OCI-M1 (cell line): ENCODE measurements around the gene SELENBP1.
"Not testable (repeated sequence)": the region's sequence is repeated elsewhere in the genome, so short reads cannot be mapped to it uniquely, and the experiment has no call there.

ENCODE experiments used
- DNase-seq: peaks from one replicate; lab custom pipeline; 2025; lab: John Stamatoyannopoulos, UW

SELENBP1 gene

DNA sequence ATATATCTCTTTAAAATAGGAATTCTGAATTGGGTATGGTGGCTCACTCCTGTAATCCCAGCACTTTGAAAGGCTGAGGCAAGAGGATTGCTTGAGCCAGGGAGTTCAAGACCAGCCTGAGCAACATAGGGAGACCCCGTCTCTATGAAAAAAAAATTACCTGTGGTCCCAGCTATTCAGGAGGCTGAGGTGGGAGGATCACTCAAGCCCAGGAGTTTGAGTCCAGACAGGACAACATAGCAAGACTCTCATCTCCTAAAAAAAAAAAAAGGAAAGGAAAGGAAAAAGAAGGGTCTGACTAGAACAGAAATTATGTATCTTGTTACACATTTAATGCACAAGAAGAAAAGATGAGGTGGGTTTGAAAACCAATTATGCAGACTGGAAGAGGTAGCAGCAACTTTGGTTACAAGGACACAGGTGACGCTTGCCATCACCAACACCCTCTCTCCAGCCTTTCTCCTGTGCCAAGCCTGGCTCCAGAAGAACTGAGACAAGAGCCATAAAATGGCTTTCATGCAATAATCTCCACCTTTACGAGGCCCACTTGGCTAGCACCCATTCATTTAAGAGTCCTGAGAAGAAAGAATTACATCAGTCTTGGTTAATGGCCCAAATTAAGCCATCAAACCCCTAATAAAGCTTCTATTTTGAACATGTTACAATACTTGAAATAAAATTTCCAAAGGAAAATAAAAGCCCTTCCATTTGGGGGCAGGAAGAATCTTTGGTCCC is 4.8 kb upstream of the SELENBP1 start:
- no peak for DNase-seq

DNA sequence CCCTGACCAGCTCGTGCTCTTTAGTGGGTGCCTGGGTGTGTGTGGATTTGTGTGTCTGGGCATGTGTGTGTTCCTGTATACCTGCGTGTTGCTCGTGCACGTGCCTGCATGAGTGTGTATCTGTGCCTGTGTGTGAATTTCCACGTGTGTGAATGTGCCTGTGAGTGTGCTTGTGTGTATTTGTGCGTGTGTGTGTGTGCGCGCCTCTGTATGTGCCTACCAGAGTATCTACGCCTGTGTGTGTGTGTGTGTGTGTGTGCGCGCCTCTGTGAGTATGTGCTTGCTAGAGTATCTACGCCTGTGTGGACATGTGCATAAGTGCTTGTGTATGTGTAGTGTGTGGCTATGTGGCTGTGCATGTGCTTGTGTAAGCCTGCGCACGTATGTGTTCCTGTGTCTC is 691 bp upstream of the SELENBP1 start:
- DNase-seq = no peak

DNA sequence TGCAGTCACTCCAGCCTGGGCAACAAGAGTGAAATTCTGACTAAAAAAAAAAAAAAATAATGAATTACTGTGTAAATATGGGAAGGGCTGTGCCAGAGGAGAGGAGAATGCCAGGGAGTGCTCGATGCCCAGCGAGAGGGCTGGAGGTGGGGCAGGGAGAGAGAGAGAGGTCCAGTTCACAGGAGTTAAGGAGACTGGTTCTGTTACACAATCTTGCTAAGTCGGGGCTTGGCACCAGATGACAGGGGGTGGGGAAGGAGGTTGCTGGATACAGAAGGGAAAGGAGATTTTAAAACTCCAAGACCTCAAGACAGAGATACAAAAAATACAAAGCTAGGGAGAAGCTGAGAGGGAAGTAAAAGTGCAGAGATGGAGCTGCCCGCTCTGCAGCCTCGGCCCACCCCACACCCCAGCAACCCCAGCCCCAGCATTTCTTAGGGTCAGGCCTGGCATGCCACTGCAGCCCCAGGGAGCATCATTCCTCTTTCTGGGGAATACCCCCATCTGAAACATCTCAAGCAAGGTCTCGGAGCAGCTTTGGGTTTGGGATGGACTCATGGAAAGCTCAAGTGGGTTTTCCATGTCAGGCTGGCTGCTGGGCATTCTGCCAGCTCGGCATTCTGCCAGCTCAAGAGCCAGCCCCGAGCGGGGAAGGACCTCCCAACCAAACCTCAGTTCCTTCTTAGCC is 991 bp downstream of the SELENBP1 start:
- peak; percentile 59 for DNase-seq

DNA sequence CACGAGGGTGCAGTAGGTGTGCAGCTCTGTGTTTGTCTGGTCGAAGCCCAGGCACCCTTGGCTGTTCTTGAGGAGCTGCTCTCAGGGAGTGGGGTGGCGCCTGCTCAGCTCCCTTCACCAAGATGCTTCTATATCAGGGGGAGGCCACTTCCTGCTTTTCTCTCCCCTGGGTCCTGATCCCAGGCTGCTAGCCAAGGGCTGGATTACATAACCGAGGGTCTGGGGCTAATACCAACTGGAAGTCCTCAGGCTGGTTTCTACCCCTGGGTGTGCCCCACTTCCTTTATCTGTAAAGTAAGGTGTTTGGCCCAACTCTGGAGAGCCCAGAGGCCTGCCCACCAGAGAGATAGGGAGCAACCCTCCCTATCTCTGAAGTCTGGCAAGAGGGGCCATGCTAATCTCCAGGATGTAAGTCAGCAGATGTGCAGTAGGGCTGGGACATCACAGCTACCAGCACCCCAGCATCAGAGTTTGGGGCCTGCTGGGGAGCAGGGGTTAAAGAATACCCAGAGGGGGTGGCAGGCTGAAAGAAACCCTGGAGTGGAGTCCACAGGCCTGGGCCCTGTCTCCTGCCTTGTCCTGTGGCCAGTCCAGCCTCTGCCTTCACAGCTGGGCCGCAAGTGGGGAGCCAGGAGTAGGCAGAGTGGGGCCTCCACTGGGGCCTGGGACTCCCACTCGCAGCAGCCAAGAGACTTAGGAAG is 2.1 kb downstream of the SELENBP1 start:
- DNase-seq = peak; percentile 74

DNA sequence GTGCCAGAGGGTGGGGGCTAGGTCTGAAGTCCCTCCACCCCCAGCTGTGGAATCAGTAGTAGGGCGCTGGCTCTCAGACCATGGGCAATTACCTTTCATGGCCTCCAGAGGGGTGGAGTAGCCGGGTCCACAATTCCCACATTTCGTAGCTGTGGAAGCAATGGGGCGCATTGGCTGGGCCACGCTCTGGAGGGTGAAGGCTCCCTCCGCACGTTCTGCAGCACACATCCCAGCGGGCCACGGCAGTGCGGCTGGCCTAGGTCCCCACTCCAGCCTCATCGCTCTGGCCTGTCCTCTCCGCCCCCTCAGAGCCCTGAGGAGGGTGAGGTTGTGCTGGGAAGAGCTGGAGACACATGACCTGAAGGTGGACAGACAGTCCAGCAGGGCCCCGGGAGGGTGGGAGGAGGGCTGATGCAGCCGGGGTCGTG is 2.9 kb downstream of the SELENBP1 start:
- no peak for DNase-seq

DNA sequence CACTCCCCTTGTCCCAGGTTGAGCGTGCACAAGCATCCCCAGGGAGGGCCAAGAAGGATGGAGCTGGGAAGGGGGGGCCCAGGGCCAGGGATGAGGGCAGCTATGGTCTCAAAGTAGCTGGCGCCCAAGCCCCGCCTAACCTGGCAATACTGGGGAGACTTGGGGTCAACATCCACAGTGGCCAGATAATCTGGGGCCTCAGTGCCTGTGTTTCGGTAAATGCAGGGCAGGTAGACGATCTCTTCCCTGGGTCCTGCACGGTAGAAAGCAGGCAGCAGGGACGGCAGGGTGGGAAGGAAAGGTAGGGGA is 3.2 kb downstream of the SELENBP1 start:
- DNase-seq = no peak

DNA sequence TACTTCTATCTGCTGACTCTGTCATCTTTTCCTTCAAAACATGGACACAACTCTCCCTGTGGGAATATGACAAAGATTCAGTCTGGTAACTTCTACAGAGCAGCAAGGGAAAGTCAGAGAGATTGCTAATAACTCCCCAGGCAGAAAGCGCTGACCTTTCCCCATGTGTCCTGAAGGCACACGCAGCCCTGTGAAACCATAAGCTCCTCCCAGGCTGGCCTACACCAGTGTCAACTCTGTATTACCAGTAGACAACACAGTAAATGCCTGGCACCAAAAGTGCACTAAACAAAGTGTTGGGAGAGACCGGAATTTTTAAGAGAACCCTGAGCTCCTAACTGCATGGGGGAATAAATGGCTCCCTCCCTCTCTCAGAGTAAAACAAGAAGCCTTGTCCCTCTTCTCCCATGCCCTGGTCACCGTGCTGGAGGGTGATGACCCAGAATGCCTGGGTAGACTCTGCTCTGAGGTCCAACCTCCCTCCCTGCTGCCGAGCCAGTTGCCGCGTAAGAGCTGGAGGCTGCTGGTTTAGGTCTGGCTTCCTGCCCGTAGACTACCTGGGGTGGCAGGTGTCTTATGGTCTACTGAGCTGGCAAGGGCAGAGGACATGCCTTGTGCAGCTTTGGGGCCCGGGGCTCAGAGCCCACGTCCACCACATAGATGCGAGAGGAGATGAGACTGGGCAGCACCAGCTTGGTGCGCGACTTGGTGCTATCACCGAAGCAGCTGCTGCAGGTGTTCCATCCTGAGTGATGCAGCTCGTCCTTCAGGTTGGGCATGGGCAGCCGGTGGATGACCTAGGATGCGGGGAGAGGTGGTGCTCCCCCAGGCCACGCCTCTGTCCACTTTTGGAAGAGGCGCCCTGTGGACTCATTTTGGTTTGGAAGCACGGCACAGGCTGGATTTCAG is 3.9 kb downstream of the SELENBP1 start:
- DNase-seq = no peak

DNA sequence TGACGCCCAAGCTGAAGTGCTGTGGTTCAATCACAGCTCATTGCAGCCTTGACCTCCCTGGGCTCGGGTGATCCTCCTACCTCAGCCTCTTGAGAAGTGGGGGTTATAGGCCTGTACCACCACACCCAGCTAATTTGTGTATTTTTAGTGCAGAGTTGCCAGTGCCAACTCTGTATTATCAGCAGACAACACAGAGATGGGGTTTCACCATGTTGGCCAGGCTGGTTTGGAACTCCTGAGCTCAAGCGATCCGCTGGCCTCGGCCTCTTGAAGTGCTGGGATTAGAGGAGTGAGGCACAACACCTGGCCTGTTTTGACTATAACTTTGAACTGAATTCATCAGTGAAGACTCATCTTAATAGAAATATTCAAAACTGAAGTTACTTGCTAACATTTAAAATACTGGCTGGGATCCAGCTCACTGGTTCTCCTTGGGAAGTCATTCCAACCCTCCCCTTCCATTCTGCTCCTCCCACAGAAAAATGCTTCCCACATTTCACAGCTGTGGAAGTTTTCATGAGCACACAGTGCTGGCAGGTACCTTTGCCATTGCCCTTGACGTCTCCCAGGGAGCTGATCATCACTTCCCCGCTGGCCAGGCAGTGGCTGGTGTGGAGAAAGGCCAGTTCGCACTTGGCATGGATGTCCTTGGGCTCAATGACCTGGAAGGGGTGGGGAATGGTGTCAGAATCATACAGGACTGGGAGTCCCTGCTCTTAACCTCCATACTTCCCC is 4.7 kb downstream of the SELENBP1 start:
- no peak for DNase-seq

DNA sequence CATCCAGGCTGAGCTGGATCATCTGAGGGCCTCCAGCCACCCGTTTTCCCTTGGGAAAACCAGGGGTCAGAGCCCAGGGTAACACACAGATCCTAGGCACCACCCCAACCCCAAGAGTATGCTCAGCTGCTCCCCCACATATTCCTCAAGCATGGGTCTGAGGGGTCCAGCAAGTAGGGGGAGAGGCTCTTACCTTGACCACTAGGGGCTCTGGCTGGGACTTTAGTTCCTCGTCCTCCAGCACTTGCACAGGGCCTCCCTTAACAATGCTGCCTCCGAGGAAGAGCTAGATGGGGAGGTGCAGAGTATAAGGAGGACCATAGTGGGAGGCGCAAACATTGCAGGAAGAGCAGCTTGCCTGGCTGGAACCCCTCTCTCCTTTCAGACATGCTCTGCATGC is 7.5 kb downstream of the SELENBP1 start:
- no peak for DNase-seq

DNA sequence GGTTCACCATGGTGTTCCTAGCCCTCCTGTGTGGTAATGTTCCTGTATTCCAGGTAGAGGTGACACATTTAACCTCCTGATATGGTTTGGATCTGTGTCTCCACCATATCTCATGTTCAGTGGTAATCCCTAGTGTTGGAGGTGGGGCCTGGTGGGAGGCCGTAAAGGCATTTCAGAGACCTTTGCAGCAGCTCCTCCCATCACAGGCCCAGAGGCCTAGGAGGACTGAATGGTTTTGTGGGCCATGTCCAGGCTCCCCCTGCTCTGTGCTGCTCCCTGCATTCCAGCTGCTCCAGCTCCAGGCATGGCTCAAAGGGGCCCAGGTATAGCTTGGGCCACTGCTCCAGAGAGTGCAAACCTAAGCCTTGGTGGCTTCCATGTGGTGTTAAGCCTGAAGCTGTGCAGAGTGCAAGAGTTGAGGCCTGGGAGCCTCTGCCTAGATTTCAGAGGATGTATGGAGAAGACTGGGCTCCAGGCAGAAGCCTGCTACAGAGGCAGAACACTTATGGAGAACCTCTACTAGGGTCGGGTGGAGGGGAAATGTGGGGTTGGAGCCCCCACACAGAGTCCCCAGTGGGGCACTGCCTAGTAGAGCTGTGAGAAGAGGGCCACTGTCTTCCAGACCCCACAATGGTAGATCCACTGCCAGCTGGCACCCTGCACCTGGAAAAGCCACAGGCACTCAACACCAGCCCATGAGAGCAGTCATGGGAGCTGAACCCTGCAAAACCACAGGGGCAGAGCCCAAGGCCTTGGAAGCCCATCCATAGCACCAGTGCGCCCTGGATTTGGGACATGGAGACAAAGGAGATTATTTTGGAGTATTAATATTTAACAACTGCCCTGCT is 10.0 kb downstream of the SELENBP1 start:
- DNase-seq = no peak

DNA sequence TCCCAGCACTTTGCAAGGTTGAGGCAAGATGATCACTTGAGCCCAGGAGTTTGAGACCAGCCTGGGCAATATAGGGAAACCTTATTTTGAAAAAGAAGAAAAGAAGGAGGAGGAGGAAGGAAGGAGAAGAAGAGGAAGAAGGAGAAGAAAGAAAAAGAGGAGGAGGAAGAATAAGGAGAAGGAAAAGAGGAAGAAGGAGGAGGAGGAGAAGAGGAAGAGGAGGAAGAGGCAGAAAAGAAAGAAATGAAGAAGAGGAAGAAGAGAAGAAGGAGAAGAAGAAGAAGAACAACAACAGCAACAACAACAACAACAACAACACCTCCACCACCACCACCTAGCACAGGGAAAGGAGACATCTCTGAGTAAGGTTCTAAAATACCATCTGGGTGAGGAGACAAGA is 10.6 kb downstream of the SELENBP1 start:
- DNase-seq = no peak

DNA sequence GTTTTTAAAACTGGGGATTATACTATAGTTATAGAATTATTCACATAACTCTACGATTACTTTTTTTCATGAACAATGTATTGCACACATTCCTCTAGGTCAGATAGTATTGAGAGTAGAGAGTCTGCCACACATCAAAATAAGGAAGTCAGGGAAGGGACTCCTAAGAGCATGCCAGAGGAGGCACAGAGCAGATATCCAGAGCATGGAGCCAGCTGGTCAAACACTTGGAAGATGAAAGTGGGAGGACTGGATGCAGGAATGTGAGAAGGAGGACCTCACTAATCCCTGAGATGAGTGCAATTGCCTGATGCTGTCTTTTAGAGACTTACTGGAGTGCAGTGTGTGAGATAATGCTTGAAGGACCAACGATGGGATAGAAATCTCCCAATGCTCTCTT is 15.8 kb downstream of the SELENBP1 start:
- DNase-seq = no peak

DNA sequence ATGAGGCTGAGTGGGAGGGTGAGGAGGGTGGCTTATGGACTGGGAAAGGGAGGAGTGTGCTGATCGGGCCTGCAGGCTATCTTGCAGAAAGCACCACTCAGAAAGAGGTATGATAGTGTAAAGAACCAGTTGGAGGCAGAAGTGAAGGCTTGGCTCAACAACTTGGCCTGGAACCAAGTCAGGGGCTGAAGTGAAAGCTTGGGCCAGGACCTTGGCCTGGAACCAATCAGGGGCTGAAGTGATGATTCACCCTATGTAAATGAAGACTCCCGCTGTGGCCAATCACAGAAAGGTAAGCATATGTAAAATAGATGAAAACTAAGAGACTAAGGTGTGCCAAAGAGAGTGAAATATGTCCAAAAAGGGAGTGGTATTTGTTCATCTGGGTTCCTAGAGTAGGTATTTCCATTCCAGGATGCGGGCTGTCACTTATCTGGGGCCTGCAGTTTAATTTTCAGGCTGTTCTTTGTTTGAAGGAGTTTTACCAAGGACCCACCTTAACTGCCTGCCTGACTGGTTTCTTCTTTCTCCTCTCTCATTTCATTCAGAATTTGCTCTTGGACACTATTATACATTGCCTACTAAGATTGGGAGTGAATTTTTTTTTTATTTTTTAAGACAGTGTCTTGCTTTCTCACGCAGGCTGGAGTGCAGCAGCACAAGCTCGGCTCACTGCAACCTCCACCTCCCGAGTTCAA is 20.3 kb downstream of the SELENBP1 start:
- peak; percentile 80 for DNase-seq

DNA sequence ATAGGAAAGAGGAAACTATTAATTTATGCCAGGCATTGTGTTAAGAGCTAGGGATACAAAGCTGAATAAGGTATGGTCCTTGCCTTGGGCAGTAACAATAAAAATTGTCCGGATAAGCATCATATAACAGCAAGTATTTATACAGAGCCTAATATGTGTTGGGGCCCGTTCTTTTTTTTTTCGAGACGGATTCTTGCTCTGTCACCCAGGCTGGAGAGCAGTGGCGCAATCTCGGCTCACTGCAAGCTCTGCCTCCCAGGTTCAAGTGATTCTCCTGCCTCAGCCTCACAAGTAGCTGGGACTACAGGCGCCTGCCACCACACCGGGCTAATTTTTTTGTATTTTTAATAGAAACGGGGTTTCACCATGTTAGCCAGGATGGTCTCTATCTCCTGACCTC is 22.2 kb downstream of the SELENBP1 start:
- DNase-seq = not testable (repeated sequence)

DNA sequence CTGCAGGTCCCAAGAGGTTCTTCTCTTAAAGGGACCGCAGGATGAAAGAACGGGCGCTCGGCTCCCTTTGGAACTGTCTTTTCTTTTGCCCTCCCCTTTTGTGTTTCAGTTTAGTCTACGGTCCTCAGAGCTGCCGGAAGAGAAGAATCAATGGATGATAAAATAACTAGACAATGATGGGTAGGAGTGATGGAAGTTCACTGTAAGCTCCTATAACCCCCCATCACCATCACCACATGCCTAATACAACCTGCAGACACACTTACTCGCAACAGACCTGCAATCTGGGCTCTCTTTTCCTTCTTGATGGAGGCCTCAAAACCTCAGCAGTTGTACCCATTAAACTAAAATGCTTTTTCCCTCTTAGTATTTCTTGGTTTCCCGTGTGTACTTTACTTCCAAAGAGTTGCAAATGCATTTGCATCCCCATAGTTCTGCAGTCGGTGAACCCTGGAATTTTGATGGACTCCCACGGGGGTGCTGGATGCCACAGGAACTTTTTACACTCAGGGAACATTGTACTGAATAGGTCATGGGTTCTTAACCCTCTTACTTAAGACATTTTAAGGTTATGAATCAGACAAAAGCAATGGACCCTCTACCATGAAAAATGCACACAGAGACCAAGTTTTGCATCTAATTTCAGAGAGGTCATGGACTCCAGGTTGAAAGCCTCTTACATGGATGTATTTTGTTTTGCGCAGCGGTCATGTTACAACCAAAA is 24.8 kb downstream of the SELENBP1 start:
- no peak for DNase-seq

DNA sequence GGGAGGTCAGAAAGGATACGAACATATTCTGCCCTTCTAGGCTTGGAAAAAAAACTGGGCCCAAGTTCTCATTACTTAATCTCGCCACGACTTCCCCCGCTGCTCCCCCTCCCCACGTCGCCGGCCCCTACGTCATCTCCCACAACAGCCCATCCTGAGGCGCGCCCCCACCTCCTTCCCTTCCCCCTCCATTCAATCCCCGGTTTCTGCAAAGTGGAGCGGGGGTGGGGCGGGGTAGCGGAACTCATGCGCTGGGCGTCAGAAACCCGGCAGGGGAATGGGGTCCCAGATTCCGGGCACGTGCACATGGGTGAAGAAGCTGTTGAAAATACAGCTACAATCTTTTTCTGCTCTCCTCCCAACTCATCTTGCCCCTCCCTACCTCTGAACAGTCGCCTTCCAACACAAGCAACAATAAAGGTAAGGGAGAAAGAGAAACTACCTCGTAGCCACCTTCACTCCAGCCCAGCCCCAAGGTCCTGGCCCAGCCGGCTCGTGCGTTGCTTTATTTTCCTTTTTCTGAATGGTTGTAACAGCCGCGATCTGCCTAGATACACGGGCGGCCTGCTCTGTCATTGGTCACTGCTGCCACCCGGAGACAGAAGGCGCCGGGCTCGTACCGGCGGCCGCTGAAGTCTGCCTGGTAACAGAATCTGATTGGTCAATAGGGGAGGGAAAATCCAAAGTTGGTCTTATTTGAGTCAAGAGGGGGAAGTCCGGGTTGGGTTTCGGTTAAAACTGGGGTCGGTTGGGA is 25.6 kb downstream of the SELENBP1 start, which contains the start of gene RFX5:
RFX5 (minus strand) TSS at position 484 of the 754 bp plus-strand sequence. CDS start 932 bp downstream, outside the sequence.
- DNase-seq = peak; percentile 100

DNA sequence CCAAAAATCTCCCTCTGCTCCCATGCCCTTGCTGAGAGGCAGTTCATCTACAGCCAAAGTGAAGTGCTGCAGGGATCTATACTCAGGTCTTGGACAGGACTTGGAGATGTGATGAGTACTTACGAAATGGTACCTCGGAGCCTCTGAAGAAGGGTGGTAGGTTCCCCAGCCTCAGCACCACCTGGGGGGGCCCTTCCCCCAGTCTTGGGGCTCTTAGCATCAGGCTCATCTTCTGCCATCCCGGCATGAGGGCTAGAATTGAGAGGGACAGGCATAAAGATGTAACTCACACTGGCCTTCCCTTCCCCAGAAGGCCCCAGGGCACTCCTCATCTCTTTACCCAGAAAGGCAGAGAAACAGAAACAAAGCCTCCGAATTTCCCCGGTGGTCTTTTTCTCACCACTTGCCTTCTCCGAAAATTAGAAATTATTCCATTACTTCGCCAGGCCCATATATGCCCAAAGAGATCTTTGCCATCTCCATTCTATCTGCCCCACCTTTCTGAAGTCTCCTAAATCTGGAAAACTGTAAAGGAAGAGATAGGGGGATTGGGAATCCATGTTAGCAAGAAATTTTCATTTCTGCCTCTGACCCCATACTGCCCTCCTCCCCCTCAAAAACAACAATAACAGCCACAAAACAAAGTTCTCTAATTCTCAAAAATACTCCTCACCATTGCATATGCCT is 26.3 kb downstream of the SELENBP1 start:
- DNase-seq = peak; percentile 43

DNA sequence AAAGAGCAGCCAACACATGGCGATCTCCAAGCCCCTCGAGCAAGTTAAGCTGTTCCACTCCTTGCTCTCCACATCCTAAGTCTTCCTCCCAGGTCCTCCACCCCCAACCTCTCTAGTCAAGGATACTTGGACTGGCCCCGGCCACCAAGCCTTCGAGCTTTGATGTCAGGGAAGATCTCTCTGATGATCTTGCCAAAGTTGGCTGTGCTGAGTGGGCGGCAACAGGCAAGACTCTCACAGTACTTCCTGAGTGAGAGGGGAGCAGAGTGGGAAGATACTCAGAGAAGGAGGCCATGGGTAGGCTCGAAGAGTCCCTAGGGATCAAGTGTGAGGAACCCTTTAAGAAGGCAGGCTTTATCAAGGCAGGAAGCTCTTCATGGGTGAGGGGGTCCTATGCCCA is 28.2 kb downstream of the SELENBP1 start:
- DNase-seq = no peak
